ENCODE data around the gene RNU7-1. TPM values are rescaled to one million over a fixed set of nuclear protein-coding genes. Genes with fewer than 3 reads are reported as not detected.

Gene RNU7-1
- total RNA-seq, 4 donors from 2014 or later, result not detected

GRCh38 chr12:6938353-6939190, 5.0 kb upstream of the RNU7-1 start:
- intact Hi-C loops (cut with DNase I), result loop anchor here (2.0 kb wide), 1 partner anchor 70 kb away; no protein-coding TSS in a partner anchor
- Histone ChIP-seq H3K4me3 (replicated peaks in 1 of 3) (peak overlapping the region in 1 of 3 donors; percentile 46), H3K4me1 (peaks cover 27 to 41% of the 10 kb centered on the region in 2 donors), H3K36me3 (peaks cover 33% of the 10 kb centered on the region in 2 donors), H3K9me3 (no peaks in the 10 kb centered on the region), H3K27me3 (no peaks in the 10 kb centered on the region), H3K27ac (peak overlapping the region; percentile 90 to 96 (median 93))
- no peak for DNase-seq
- WGBS, 2 donors, result 76 to 84% methylated on average over 21 to 26 of the region's 32 CpGs
- peak in 1 of 6 experiments; percentile 4 for TF ChIP-seq CTCF (IDR thresholded peaks at IDR 0.05)
- peak in 1 of 2 donors; percentile 5 for TF ChIP-seq POLR2A (IDR thresholded peaks at IDR 0.05)

GRCh38 chr12:6939191-6939540, 4.5 kb upstream of the RNU7-1 start:
- 79 to 80% methylated on average over 2 of the region's 2 CpGs for WGBS, 2 donors
- Histone ChIP-seq H3K9me3 (no peaks in the 10 kb centered on the region), H3K27me3 (no peaks in the 10 kb centered on the region), H3K4me3 (replicated peaks in 1 of 3) (no peak overlapping the region), H3K4me1 (peaks cover 27 to 35% of the 10 kb centered on the region in 2 donors), H3K27ac (no peak overlapping the region), H3K36me3 (peaks cover 27 to 28% of the 10 kb centered on the region in 2 donors)
- intact Hi-C loops (cut with DNase I), result loop anchor here (2.0 kb wide), 1 partner anchor 70 kb away; no protein-coding TSS in a partner anchor
- no peak for TF ChIP-seq POLR2A (IDR thresholded peaks at IDR 0.05)
- TF ChIP-seq CTCF (IDR thresholded peaks at IDR 0.05), result no peak
- no peak for DNase-seq

- Histone ChIP-seq H3K27me3 (no peaks in the 10 kb centered on the region), H3K27ac (no peak overlapping the region), H3K36me3 (peaks cover 10% of the 10 kb centered on the region in 2 donors), H3K9me3 (no peaks in the 10 kb centered on the region), H3K4me3 (replicated peaks in 1 of 3) (no peak overlapping the region), H3K4me1 (peaks cover 38 to 46% of the 10 kb centered on the region in 2 donors)
- WGBS, 2 donors, result 80 to 97% methylated on average over 3 to 9 of the region's 12 CpGs
- TF ChIP-seq CTCF (IDR thresholded peaks at IDR 0.05), result no peak
- intact Hi-C loops (cut with DNase I), result no loop called here
- no peak for DNase-seq
Observed at GRCh38 chr12:6941267-6941666, 2.3 kb upstream of the RNU7-1 start.

GRCh38 chr12:6941782-6942181, 1.8 kb upstream of the RNU7-1 start:
- WGBS, 2 donors, result 81 to 82% methylated on average over 12 of the region's 12 CpGs
- intact Hi-C loops (cut with DNase I), result no loop called here
- Histone ChIP-seq H3K4me1 (peaks cover 35 to 45% of the 10 kb centered on the region in 2 donors), H3K27ac (no peak overlapping the region), H3K36me3 (peaks cover 9 to 10% of the 10 kb centered on the region in 2 donors), H3K4me3 (replicated peaks in 1 of 3) (no peak overlapping the region), H3K9me3 (no peaks in the 10 kb centered on the region), H3K27me3 (no peaks in the 10 kb centered on the region)
- DNase-seq, result no peak
- no peak for TF ChIP-seq CTCF (IDR thresholded peaks at IDR 0.05)
- no peak for TF ChIP-seq POLR2A (IDR thresholded peaks at IDR 0.05)

GRCh38 chr12:6942331-6942665, 1.3 kb upstream of the RNU7-1 start:
- intact Hi-C loops (cut with DNase I), result no loop called here
- Histone ChIP-seq H3K4me1 (peaks cover 30 to 45% of the 10 kb centered on the region in 2 donors), H3K36me3 (peaks cover 9 to 10% of the 10 kb centered on the region in 2 donors), H3K27ac (peak overlapping the region in 1 of 3 donors; percentile 92), H3K27me3 (no peaks in the 10 kb centered on the region), H3K9me3 (no peaks in the 10 kb centered on the region), H3K4me3 (replicated peaks in 1 of 3) (no peak overlapping the region)
- 88 to 93% methylated on average over 6 to 11 of the region's 11 CpGs for WGBS, 2 donors
- no peak for TF ChIP-seq CTCF (IDR thresholded peaks at IDR 0.05)
- TF ChIP-seq POLR2A (IDR thresholded peaks at IDR 0.05), result no peak
- no peak for DNase-seq

Data from thyroid gland (tissue), 4 donors.